ENCODE results near the gene ZER1.

- TF ChIP-seq, protein P1, sequence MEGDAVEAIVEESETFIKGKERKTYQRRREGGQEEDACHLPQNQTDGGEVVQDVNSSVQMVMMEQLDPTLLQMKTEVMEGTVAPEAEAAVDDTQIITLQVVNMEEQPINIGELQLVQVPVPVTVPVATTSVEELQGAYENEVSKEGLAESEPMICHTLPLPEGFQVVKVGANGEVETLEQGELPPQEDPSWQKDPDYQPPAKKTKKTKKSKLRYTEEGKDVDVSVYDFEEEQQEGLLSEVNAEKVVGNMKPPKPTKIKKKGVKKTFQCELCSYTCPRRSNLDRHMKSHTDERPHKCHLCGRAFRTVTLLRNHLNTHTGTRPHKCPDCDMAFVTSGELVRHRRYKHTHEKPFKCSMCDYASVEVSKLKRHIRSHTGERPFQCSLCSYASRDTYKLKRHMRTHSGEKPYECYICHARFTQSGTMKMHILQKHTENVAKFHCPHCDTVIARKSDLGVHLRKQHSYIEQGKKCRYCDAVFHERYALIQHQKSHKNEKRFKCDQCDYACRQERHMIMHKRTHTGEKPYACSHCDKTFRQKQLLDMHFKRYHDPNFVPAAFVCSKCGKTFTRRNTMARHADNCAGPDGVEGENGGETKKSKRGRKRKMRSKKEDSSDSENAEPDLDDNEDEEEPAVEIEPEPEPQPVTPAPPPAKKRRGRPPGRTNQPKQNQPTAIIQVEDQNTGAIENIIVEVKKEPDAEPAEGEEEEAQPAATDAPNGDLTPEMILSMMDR (IDR thresholded peaks at IDR 0.05): no peak
- no peak for TF ChIP-seq ZFX (IDR thresholded peaks at IDR 0.05; ENCODE audit: borderline replicate concordance)
Observed at GRCh38 chr9:128707446-128707845, 64.3 kb downstream of the ZER1 start.
